GM12878 (cell line): ENCODE measurements around the gene CAPS. TPM values are rescaled to one million over a fixed set of nuclear protein-coding genes. Genes with fewer than 3 reads are reported as not detected.

Source experiments
- ATAC-seq: fragments of 200-7000 bp; cut with Tn5 transposase; 3 replicates; pipeline ENCODE4 v1.9.1; 2020; ENCODE audit warnings: mild to moderate bottlenecking, moderate library complexity
- BruUV-seq: library from RNA; stranded (reverse); fragments of 400-500 nt; replicated peaks from 2 replicates; lab custom pipeline; 2021; lab: Mats Ljungman, UMichigan
- CTCF ChIA-PET: fragments of 300-600 bp; sonication (Branson Sonifier 250); formaldehyde crosslinking; extraction: SDS; loops from one replicate; lab custom pipeline; 2021; ENCODE audit warnings: inconsistent platforms; lab: Yijun Ruan, JAX
- POLR2A ChIA-PET: fragments of 350-600 bp; formaldehyde crosslinking; extraction: SDS; loops from one replicate; lab custom pipeline; 2021; ENCODE audit warnings: inconsistent platforms; lab: Charles Lee
- RAD21 ChIA-PET: fragments of 300-600 bp; sonication (Branson Sonifier 250); formaldehyde crosslinking; loops from one replicate; lab custom pipeline; 2023; ENCODE audit warnings: antibody characterized with exemption; ENCODE audit not compliant: unreplicated experiment; lab: Charles Lee
- SMC1A ChIA-PET: fragments of 300-600 bp; sonication (Branson Sonifier 250); formaldehyde crosslinking; loops from one replicate; lab custom pipeline; 2023; ENCODE audit not compliant: unreplicated experiment, uncharacterized antibody; lab: Charles Lee
- DNase-seq: peaks from one replicate; pipeline ENCODE4 v3.0.0-alpha.2; 2011; ENCODE audit warnings: low read depth, low spot score
- FAIRE-seq: peaks from 3 replicates; lab custom pipeline; 2011; peaks lifted over from hg19 to GRCh38; lab: Jason Lieb, UNC
- H2AFZ ChIP-seq: 2 replicates; pipeline ENCODE4 v1.6.0; 2011; ENCODE audit warnings: low read depth, low read length, control low read depth; ENCODE audit not compliant: control insufficient read depth
- H3K27ac ChIP-seq: 2 replicates; pipeline ENCODE4 v1.5.1; 2011; ENCODE audit warnings: control low read depth; ENCODE audit not compliant: control insufficient read depth, insufficient read depth
- H3K27me3 ChIP-seq, 2 experiments: replicated peaks in 1 of 2; 2 replicates each; pipeline versions ENCODE4 v1.6.0 to v1.6.1; 2011; ENCODE audit warnings: low read length in 1 of 2; ENCODE audit not compliant: control insufficient read depth in 2 of 2, insufficient read depth in 2 of 2
- H3K36me3 ChIP-seq, 2 experiments: 2 replicates each; pipeline ENCODE4 v1.5.1; 2011; ENCODE audit warnings: low read length in 1 of 2; ENCODE audit not compliant: control insufficient read depth in 2 of 2, insufficient read depth in 2 of 2
- H3K4me1 ChIP-seq: 2 replicates; pipeline ENCODE4 v1.6.1; 2011; ENCODE audit warnings: mild to moderate bottlenecking, low read length, moderate library complexity, mixed read lengths; ENCODE audit not compliant: control insufficient read depth, insufficient read depth
- H3K4me2 ChIP-seq: 2 replicates; pipeline ENCODE4 v1.6.0; 2011; ENCODE audit warnings: control low read depth; ENCODE audit not compliant: control insufficient read depth, insufficient read depth
- H3K4me3 ChIP-seq: fragments of 200-600 bp; sonication (generic); 2 replicates; pipeline ENCODE4 v1.5.1; 2016
- H3K79me2 ChIP-seq: 2 replicates; pipeline ENCODE4 v1.6.0; 2011; ENCODE audit warnings: low read length; ENCODE audit not compliant: control insufficient read depth, insufficient read depth
- H3K9ac ChIP-seq: 2 replicates; pipeline ENCODE4 v1.8.0; 2011; ENCODE audit warnings: low read length, control low read depth, mixed read lengths; ENCODE audit not compliant: control insufficient read depth, insufficient read depth
- H3K9me3 ChIP-seq: replicated peaks from 3 replicates; pipeline ENCODE4 v1.5.1; 2011; ENCODE audit warnings: mild to moderate bottlenecking, low read length; ENCODE audit not compliant: control insufficient read depth, insufficient read depth
- H4K20me1 ChIP-seq: 2 replicates; pipeline ENCODE4 v1.6.0; 2011; ENCODE audit not compliant: control insufficient read depth, insufficient read depth
- BMI1 ChIP-seq: fragments of 450-650 bp; IDR thresholded peaks from 2 replicates; pipeline ENCODE4 v1.6.1; 2016; ENCODE audit warnings: mild to moderate bottlenecking, moderate library complexity, borderline replicate concordance
- CREM ChIP-seq: IDR thresholded peaks from 2 replicates; pipeline ENCODE4 v1.6.1; 2014; ENCODE audit warnings: antibody characterized with exemption, low read depth
- MEF2A ChIP-seq: IDR thresholded peaks from 2 replicates; pipeline ENCODE4 v1.6.1; 2011; ENCODE audit warnings: low read depth, mild to moderate bottlenecking, low read length, moderate library complexity; ENCODE audit not compliant: insufficient read depth
- POU2F2 ChIP-seq: IDR thresholded peaks from 3 replicates; pipeline ENCODE4 v1.6.1; 2011; ENCODE audit warnings: low read depth, mild to moderate bottlenecking, low read length, borderline replicate concordance
- RELA ChIP-seq: fragments of 450-650 bp; IDR thresholded peaks from 2 replicates; pipeline ENCODE4 v1.8.0; 2014; ENCODE audit warnings: borderline replicate concordance; ENCODE audit not compliant: partially characterized antibody
- RUNX3 ChIP-seq: IDR thresholded peaks from 2 replicates; pipeline ENCODE4 v1.6.1; 2012; ENCODE audit warnings: low read length, inconsistent platforms
- TARDBP ChIP-seq: IDR thresholded peaks from 2 replicates; pipeline ENCODE4 v1.6.1; 2016; ENCODE audit warnings: borderline replicate concordance
- WGBS: methylation state at CpG from one replicate; pipeline ENCODE4 v1.1.6; 2016; ENCODE audit warnings: low lambda C conversion rate; ENCODE audit not compliant: insufficient replicate concordance, insufficient coverage; ENCODE audit errors: missing lambda C conversion rate; 5-methylcytosine and 5-hydroxymethylcytosine counted together
- in situ Hi-C: fragments of 300-500 bp; cut with MboI; formaldehyde crosslinking; loops from 9 replicates; pipeline ENCODE4 v1.14.3; 2018; ENCODE audit warnings: mixed read lengths
- intact Hi-C: fragments of 100-400 bp; cut with micrococcal nuclease; formaldehyde crosslinking; loops from one replicate; pipeline ENCODE4 v1.14.2; 2022; ENCODE audit not compliant: unreplicated experiment
- polyA plus RNA-seq, 11 experiments: library from polyadenylated mRNA; depleted of rRNA in 4 of 11; unstranded in 6 of 11; stranded (reverse) in 5 of 11; fragments of >200 nt; fragmentation: Nextera tagmentation in 4 of 11; fragmentation: Illumina TruSeq in 1 of 11; extraction: Ambion mirVana in 4 of 11; extraction: Trizol in 1 of 11; gene quantifications; 1 replicate in 1 of 11; 2 replicates in 10 of 11; pipeline versions ENCODE4 v1.2.1 to v1.2.3, GENCODE V29; 2011 to 2016; ENCODE audit warnings: inconsistent platforms in 2 of 11, missing spikeins in 2 of 11, low read depth in 1 of 11
- total RNA-seq, 4 experiments: library from RNA; depleted of rRNA in 3 of 4; stranded (reverse); fragments of >200 nt in 3 of 4; fragmentation: Illumina TruSeq in 1 of 4; extraction: Trizol in 1 of 4; gene quantifications; 2 replicates each; pipeline versions ENCODE4 v1.2.1 to v1.2.3, GENCODE V29; 2013 to 2021

CAPS gene
- total and polyA plus RNA-seq, 10 of the 15 experiments (the other 5 are each of a cell fraction or from before 2014, with no cell fraction given), result 0.09 to 6.9 (median 2.9) TPM

DNA sequence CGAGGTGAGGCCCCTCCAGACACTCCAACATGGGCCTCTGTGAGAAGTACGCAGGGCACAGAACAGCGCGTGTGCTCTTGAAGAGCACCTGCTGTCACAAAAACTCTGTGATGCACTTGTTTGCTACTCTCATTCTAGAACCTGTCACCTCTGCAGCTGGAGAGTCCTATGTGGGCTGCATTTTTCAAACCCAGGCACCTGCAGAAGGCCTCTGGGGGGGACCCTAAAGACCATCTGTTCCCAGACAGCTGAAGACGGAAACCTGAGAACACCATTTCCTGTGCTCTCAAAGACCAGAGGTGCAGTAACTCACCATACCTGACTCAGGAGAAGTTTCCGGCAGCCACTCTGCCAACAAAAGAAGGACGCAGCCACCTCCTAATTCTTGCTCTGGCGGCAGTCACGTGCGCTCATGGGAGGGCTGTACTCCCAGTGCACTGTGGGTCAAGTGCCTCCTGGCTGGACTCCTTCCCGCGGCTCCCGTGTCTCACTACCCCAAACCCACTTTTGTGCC, 35.8 kb downstream of the CAPS start:
- Histone ChIP-seq H3K4me1 (peaks cover 15% of the 10 kb centered on the region), H3K9ac (no peak overlapping the region), H3K9me3 (no peaks in the 10 kb centered on the region), H3K36me3 (peaks cover 11 to 26% of the 10 kb centered on the region in 2 experiments; a peak in 3 of 4 replicates), H3K79me2 (peaks cover 37% of the 10 kb centered on the region), H3K4me2 (no peak overlapping the region), H3K27ac (no peak overlapping the region), H2AFZ (no peak overlapping the region), H3K4me3 (no peak overlapping the region), H3K27me3 (no peaks in the 10 kb centered on the region), H4K20me1 (no peaks in the 10 kb centered on the region; the same call in 1 of the 2 replicates)
- intact Hi-C loops, result no loop called here
- ATAC-seq (no peak), DNase-seq (no peak), FAIRE-seq (no peak)
- in situ Hi-C loops, result no loop called here
- no TSS peak for BruUV-seq
- TF ChIP-seq BMI1, result no peak
- TF ChIP-seq TARDBP, result no peak
- ChIA-PET RAD21 (no interaction called here), CTCF (interaction anchor here (0.5 to 4.0 kb wide), 4 partner anchors 18 to 315 kb away, joined by 3 to 16 read pairs (median 8); no protein-coding TSS in a partner anchor), POLR2A (no interaction called here), SMC1A (no interaction called here)
- WGBS, result 98% methylated on average over 13 of the region's 13 CpGs

DNA sequence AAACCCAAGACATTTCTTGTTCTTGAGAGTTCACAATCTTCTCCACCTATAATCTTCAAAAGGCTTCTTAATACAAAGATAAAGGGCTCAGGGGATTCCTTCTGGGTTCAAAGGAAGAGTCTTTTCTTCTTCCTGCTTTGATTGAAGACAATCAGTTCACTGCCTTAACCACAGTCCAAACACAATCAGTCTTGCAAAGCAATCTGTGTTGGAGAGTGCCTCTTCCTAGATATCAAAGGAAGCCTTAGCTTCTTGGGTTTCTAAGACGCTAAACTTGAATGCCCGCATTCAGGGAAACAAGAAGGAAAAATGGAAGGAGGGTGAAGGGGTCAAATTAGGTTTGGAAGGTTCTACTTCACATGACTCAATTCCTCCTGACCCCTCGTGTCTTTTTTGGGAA, 36.7 kb downstream of the CAPS start:
- H3K27ac ChIP-seq, result no peak overlapping the region

More for the DNA sequence above, 36.7 kb downstream of the CAPS start:
- SMC1A ChIA-PET, result interaction anchor here (1.0 kb wide), 1 partner anchor 18 kb away, joined by 3 read pairs; no protein-coding TSS in a partner anchor
- no peak overlapping the region for H3K4me2 ChIP-seq
- CTCF ChIA-PET, result interaction anchor here (1.2 to 4.0 kb wide), 4 partner anchors 17 to 147 kb away, joined by 3 to 16 read pairs (median 6); partner anchors contain the start of gene RANBP3
- FAIRE-seq (no peak), ATAC-seq (no peak), DNase-seq (no peak)
- intact Hi-C loops, result no loop called here
- in situ Hi-C loops, result no loop called here
- no peak overlapping the region for H3K9ac ChIP-seq
- H4K20me1 ChIP-seq, result no peaks in the 10 kb centered on the region; the same call in 1 of the 2 replicates
- RAD21 ChIA-PET, result no interaction called here
- no peaks in the 10 kb centered on the region for H3K9me3 ChIP-seq
- H3K4me1 ChIP-seq, result peaks cover 20% of the 10 kb centered on the region
- no TSS peak for BruUV-seq
- no peaks in the 10 kb centered on the region for H3K27me3 ChIP-seq
- POLR2A ChIA-PET, result no interaction called here
- 81% methylated on average over 3 of the region's 3 CpGs for whole genome bisulfite sequencing
- peaks cover 44% of the 10 kb centered on the region for H3K79me2 ChIP-seq
- peaks cover 11 to 21% of the 10 kb centered on the region in 2 experiments; a peak in 3 of 4 replicates for H3K36me3 ChIP-seq
- TF ChIP-seq MEF2A (no peak), POU2F2 (no peak), RUNX3 (no peak), RELA (no peak), CREM (no peak)
- no peak overlapping the region for H3K4me3 ChIP-seq
- no peak overlapping the region for H2AFZ ChIP-seq
